Smooth muscle cell (in vitro differentiated cells): Measurements from ENCODE around the gene SH3BP2. TPM values are rescaled to one million over a fixed set of nuclear protein-coding genes. Genes with fewer than 3 reads are reported as not detected.

Experiments used
- DNase-seq: peaks from one replicate; lab custom pipeline; 2025; ENCODE audit not compliant: unreplicated experiment; lab: John Stamatoyannopoulos, UW
- H2AFZ ChIP-seq: fragments of 200-600 bp; sonication (generic); 2 replicates; pipeline ENCODE4 v1.6.0; 2016; ENCODE audit warnings: antibody characterized with exemption, low read depth, mild to moderate bottlenecking
- H3F3A ChIP-seq: fragments of 200-600 bp; sonication (generic); 2 replicates; pipeline ENCODE4 v1.6.0; 2017; ENCODE audit warnings: antibody characterized with exemption, low read depth
- H3K27ac ChIP-seq: fragments of 200-600 bp; sonication (generic); 2 replicates; pipeline ENCODE4 v1.5.1; 2016; ENCODE audit warnings: low read depth, mild to moderate bottlenecking
- H3K27me3 ChIP-seq: fragments of 200-600 bp; sonication (generic); 2 replicates; pipeline ENCODE4 v1.6.1; 2016; ENCODE audit warnings: low read depth, mild to moderate bottlenecking
- H3K36me3 ChIP-seq: fragments of 200-600 bp; sonication (generic); 2 replicates; pipeline ENCODE4 v1.5.1; 2016; ENCODE audit warnings: low read depth
- H3K4me1 ChIP-seq: fragments of 200-600 bp; sonication (generic); 2 replicates; pipeline ENCODE4 v1.5.1; 2016; ENCODE audit warnings: low read depth
- H3K4me2 ChIP-seq: fragments of 200-600 bp; sonication (generic); 2 replicates; pipeline ENCODE4 v1.6.0; 2016; ENCODE audit warnings: mild to moderate bottlenecking
- H3K4me3 ChIP-seq: fragments of 200-600 bp; sonication (generic); 2 replicates; pipeline ENCODE4 v1.5.1; 2016; ENCODE audit warnings: mild to moderate bottlenecking
- H3K79me2 ChIP-seq: fragments of 200-600 bp; sonication (generic); 2 replicates; pipeline ENCODE4 v1.6.0; 2016; ENCODE audit warnings: low read depth, mild to moderate bottlenecking
- H3K9ac ChIP-seq: fragments of 200-600 bp; sonication (generic); 2 replicates; pipeline ENCODE4 v1.6.0; 2016; ENCODE audit warnings: low read depth
- H3K9me3 ChIP-seq: fragments of 200-600 bp; sonication (generic); replicated peaks from 2 replicates; pipeline ENCODE4 v1.5.1; 2016; ENCODE audit warnings: low read depth
- H4K20me1 ChIP-seq: fragments of 200-600 bp; sonication (generic); 2 replicates; pipeline ENCODE4 v1.6.0; 2016; ENCODE audit warnings: low read depth
- WGBS: methylation state at CpG from one replicate; pipeline ENCODE4 v1.1.7; 2016; ENCODE audit warnings: low lambda C conversion rate; 5-methylcytosine and 5-hydroxymethylcytosine counted together
- polyA plus RNA-seq: library from polyadenylated mRNA; unstranded; fragments of >200 nt; fragmentation: Nextera tagmentation; extraction: Ambion mirVana; gene quantifications from 2 replicates; pipeline ENCODE4 v1.2.1, GENCODE V29; 2016
- total RNA-seq: library from RNA; depleted of rRNA; stranded (reverse); fragments of >200 nt; gene quantifications from 2 replicates; pipeline ENCODE4 v1.2.3, GENCODE V29; 2014
- TF ChIP-seq, protein P1 (sequence below): fragments of 200-600 bp; sonication (generic); IDR thresholded peaks from 2 replicates; pipeline ENCODE4 v1.5.1; 2017; ENCODE audit warnings: borderline replicate concordance, mild to moderate bottlenecking, antibody characterized with exemption; ENCODE audit not compliant: insufficient read depth, poor library complexity, severe bottlenecking

Gene SH3BP2
- total and polyA plus RNA-seq, 2 experiments from 2014 or later: 17.3 to 19.3 TPM

DNA sequence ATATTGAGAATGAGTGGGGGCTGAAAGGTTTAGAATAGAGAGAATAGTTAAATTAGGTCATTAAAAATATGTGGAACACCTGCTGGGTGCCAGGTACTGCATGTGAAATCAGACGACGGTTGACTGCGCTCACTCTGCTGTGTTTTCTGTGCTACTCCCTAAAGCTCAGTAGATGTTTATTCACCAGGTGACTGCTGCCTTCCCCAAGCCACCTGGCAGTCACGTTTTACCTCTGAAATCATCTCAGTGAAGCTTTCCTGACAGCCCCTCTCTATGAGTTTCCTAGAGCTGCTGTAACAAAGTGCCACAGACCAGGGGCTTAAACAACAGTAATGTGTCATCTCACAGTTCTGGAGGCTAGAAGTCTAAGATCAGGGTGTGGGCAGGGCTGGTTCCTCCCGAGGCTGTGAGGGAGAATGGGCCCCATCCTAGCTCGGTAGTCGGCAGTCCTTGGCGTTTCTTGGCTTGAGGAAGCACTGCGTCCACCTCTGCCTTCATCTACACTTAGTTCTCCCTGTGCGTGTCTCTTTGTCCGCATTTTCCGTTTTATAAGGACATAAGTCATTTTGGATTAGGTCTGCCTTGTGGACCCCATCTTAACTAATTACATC lies 76.1 kb downstream of the SH3BP2 start:
- Histone ChIP-seq H3K4me1 (peaks cover 40% of the 10 kb centered on the region), H3K9me3 (no peaks in the 10 kb centered on the region), H3K4me2 (peak overlapping the region; percentile 77), H2AFZ (no peak overlapping the region), H3K79me2 (peaks cover 96% of the 10 kb centered on the region), H3F3A (peaks cover 8% of the 10 kb centered on the region), H3K27me3 (no peaks in the 10 kb centered on the region), H3K9ac (no peak overlapping the region), H3K36me3 (no peaks in the 10 kb centered on the region), H3K27ac (no peak overlapping the region), H4K20me1 (peaks cover 100% of the 10 kb centered on the region), H3K4me3 (no peak overlapping the region)
- 81% methylated on average over 12 of the region's 12 CpGs for WGBS
- no peak for DNase-seq
- TF ChIP-seq, protein P1, sequence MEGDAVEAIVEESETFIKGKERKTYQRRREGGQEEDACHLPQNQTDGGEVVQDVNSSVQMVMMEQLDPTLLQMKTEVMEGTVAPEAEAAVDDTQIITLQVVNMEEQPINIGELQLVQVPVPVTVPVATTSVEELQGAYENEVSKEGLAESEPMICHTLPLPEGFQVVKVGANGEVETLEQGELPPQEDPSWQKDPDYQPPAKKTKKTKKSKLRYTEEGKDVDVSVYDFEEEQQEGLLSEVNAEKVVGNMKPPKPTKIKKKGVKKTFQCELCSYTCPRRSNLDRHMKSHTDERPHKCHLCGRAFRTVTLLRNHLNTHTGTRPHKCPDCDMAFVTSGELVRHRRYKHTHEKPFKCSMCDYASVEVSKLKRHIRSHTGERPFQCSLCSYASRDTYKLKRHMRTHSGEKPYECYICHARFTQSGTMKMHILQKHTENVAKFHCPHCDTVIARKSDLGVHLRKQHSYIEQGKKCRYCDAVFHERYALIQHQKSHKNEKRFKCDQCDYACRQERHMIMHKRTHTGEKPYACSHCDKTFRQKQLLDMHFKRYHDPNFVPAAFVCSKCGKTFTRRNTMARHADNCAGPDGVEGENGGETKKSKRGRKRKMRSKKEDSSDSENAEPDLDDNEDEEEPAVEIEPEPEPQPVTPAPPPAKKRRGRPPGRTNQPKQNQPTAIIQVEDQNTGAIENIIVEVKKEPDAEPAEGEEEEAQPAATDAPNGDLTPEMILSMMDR: no peak

DNA sequence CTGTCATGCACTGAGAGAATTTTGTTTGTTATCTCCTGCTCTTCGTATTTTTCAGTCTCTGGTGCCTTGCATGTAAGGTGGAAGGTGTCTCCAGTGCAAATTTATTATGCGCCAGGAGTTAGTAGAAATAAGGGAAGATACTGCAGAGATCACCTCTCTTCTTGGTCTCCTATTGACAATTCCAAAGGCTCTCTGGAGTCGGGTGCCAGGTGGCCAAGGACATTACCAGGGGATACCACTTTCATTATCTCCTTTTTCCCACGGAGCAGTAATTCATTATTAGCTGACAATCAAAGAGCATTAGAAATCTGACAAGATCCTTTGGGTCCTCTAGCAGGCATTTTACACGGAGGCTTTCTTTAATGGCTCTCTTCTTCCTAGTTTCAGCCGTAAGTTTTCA lies 76.8 kb downstream of the SH3BP2 start:
- peaks cover 96% of the 10 kb centered on the region for H3K79me2 ChIP-seq
- H3K27ac ChIP-seq: no peak overlapping the region
- no peak for DNase-seq
- H3K9ac ChIP-seq: no peak overlapping the region
- H2AFZ ChIP-seq: no peak overlapping the region
- no peak overlapping the region for H3K4me2 ChIP-seq
- H3F3A ChIP-seq: peaks cover 5% of the 10 kb centered on the region
- H3K4me1 ChIP-seq: peaks cover 40% of the 10 kb centered on the region
- no peaks in the 10 kb centered on the region for H3K27me3 ChIP-seq
- peaks cover 100% of the 10 kb centered on the region for H4K20me1 ChIP-seq
- H3K9me3 ChIP-seq: no peaks in the 10 kb centered on the region
- 85% methylated on average over 6 of the region's 6 CpGs for whole genome bisulfite sequencing
- no peak overlapping the region for H3K4me3 ChIP-seq
- TF ChIP-seq, protein P1: no peak
- no peaks in the 10 kb centered on the region for H3K36me3 ChIP-seq

DNA sequence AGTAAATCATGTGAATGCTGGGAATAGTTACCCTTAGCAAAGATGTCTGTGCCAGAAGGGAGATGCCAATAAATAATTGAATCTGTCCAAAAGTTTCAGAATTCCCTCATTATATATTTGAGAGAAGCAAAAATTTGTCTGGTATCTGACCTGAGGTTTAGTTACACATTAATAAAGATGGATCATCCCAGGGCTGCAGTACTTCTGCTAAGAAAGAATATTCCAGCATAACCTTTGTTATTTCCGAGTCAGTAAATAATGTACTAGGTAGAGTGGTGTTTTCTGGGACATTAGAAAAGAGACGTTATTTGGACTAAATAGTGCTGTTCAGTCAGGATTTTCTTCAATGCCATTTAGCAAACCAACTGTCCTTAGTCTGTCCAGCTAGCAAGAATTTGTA lies 77.2 kb downstream of the SH3BP2 start:
- Histone ChIP-seq H3K79me2 (peaks cover 96% of the 10 kb centered on the region), H3K36me3 (no peaks in the 10 kb centered on the region), H3K9me3 (no peaks in the 10 kb centered on the region), H3K4me1 (peaks cover 37% of the 10 kb centered on the region), H3K9ac (no peak overlapping the region), H3K4me2 (no peak overlapping the region), H3K27ac (no peak overlapping the region), H2AFZ (no peak overlapping the region), H4K20me1 (peaks cover 100% of the 10 kb centered on the region), H3K27me3 (no peaks in the 10 kb centered on the region), H3F3A (peaks cover 5% of the 10 kb centered on the region), H3K4me3 (no peak overlapping the region)
- WGBS: 93% methylated on average over 2 of the region's 2 CpGs
- DNase-seq: no peak
- TF ChIP-seq, protein P1: no peak

DNA sequence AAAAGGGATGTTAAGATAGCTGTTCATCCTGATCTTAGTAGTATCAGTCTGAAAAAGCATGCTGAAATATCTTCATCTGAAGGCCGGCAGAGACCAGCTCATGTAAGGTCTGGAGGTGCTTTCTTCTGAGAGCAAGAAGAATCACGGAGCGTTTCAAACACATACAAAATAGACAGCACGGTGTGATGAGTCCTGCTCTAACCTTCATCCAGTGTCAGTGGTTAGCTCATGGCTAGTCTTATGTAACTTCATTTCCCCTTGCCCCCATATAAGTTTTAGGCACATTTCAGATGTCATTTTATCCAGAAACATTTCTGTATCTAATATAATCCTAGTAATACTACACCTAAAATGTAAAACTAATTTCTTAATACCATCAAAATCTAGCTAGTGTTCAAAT lies 78.6 kb downstream of the SH3BP2 start:
- WGBS: 92% methylated on average over 4 of the region's 4 CpGs
- Histone ChIP-seq H3F3A (no peaks in the 10 kb centered on the region), H3K4me2 (no peak overlapping the region), H4K20me1 (peaks cover 100% of the 10 kb centered on the region), H3K79me2 (peaks cover 96% of the 10 kb centered on the region), H2AFZ (no peak overlapping the region), H3K4me3 (no peak overlapping the region), H3K9ac (no peak overlapping the region), H3K27ac (no peak overlapping the region), H3K36me3 (no peaks in the 10 kb centered on the region), H3K4me1 (peaks cover 34% of the 10 kb centered on the region), H3K27me3 (no peaks in the 10 kb centered on the region), H3K9me3 (no peaks in the 10 kb centered on the region)
- TF ChIP-seq, protein P1: no peak
- no peak for DNase-seq
